SK-N-SH treated with all-trans-retinoic acid at 6 μM for 48 hours (cell line): ENCODE results near the gene DIP2C.

Experiments used
- ATAC-seq: fragments of 200-7000 bp; cut with Tn5 transposase; 3 replicates; pipeline ENCODE4 v1.9.1; 2020; ENCODE audit warnings: mild to moderate bottlenecking, moderate library complexity
- ARNTL ChIP-seq: fragments of 450-650 bp; formaldehyde crosslinking; IDR thresholded peaks from 2 replicates; pipeline ENCODE4 v1.5.0; 2020; ENCODE audit warnings: low read depth, mild to moderate bottlenecking, moderate library complexity, borderline replicate concordance
- CREB5 ChIP-seq: fragments of 250-450 bp; sonication (Bioruptor Pico); IDR thresholded peaks from 2 replicates; pipeline ENCODE4 v1.5.1; 2020; ENCODE audit warnings: low read depth, mild to moderate bottlenecking, moderate library complexity
- CSDC2 ChIP-seq: fragments of 250-450 bp; sonication (Bioruptor Pico); IDR thresholded peaks from 2 replicates; pipeline ENCODE4 v1.5.0; 2020; ENCODE audit warnings: mild to moderate bottlenecking, moderate library complexity
- ESRRG ChIP-seq: fragments of 250-450 bp; sonication (Bioruptor Pico); IDR thresholded peaks from 2 replicates; pipeline ENCODE4 v1.6.1; 2021; ENCODE audit warnings: mild to moderate bottlenecking
- GLIS3 ChIP-seq: fragments of 250-450 bp; sonication (Bioruptor Pico); IDR thresholded peaks from 2 replicates; pipeline ENCODE4 v1.5.0; 2020; ENCODE audit warnings: mild to moderate bottlenecking, moderate library complexity
- ISL1 ChIP-seq: fragments of 250-450 bp; sonication (Bioruptor Pico); IDR thresholded peaks from 2 replicates; pipeline ENCODE4 v2.1.2; 2022; ENCODE audit warnings: mild to moderate bottlenecking, moderate library complexity
- OSR1 ChIP-seq: fragments of 250-450 bp; sonication (Bioruptor Pico); IDR thresholded peaks from 2 replicates; pipeline ENCODE4 v1.8.0; 2022; ENCODE audit warnings: moderate library complexity, mild to moderate bottlenecking, inconsistent platforms
- PATZ1 ChIP-seq: fragments of 250-450 bp; sonication (Bioruptor Pico); IDR thresholded peaks from 2 replicates; pipeline ENCODE4 v1.8.0; 2020; ENCODE audit warnings: mild to moderate bottlenecking, moderate library complexity, borderline replicate concordance
- POU6F1 ChIP-seq: fragments of 250-450 bp; sonication (Bioruptor Pico); IDR thresholded peaks from 2 replicates; pipeline ENCODE4 v1.8.0; 2021; ENCODE audit warnings: low read depth, mild to moderate bottlenecking, moderate library complexity, borderline replicate concordance
- RARB ChIP-seq: fragments of 250-450 bp; sonication (Bioruptor Pico); IDR thresholded peaks from 2 replicates; pipeline ENCODE4 v1.8.0; 2021; ENCODE audit warnings: mild to moderate bottlenecking, moderate library complexity
- SNAI2 ChIP-seq: fragments of 250-450 bp; sonication (Bioruptor Pico); IDR thresholded peaks from 2 replicates; pipeline ENCODE4 v1.5.0; 2020; ENCODE audit warnings: mild to moderate bottlenecking, moderate library complexity
- TCF4 ChIP-seq: fragments of 250-450 bp; sonication (Bioruptor Pico); IDR thresholded peaks from 2 replicates; pipeline ENCODE4 v1.8.0; 2021; ENCODE audit warnings: mild to moderate bottlenecking, moderate library complexity, borderline replicate concordance
- TOX ChIP-seq: fragments of 250-450 bp; sonication (Bioruptor Pico); IDR thresholded peaks from 2 replicates; pipeline ENCODE4 v1.8.0; 2021; ENCODE audit warnings: mild to moderate bottlenecking, moderate library complexity, borderline replicate concordance
- ZC3H10 ChIP-seq: fragments of 250-450 bp; sonication (Bioruptor Pico); IDR thresholded peaks from 2 replicates; pipeline ENCODE4 v1.5.1; 2021; ENCODE audit warnings: mild to moderate bottlenecking, moderate library complexity
- ZFP3 ChIP-seq: fragments of 250-450 bp; sonication (Bioruptor Pico); IDR thresholded peaks from 2 replicates; pipeline ENCODE4 v1.5.0; 2020; ENCODE audit warnings: mild to moderate bottlenecking, moderate library complexity
- ZFP30 ChIP-seq: fragments of 450-650 bp; formaldehyde crosslinking; IDR thresholded peaks from 2 replicates; pipeline ENCODE4 v1.5.0; 2022; ENCODE audit warnings: mild to moderate bottlenecking, moderate library complexity
- ZNF565 ChIP-seq: fragments of 450-650 bp; formaldehyde crosslinking; conservative IDR thresholded peaks from 2 replicates; pipeline ENCODE4 v1.5.0; 2020; ENCODE audit warnings: low read depth, mild to moderate bottlenecking, moderate library complexity
- ZNF70 ChIP-seq: fragments of 450-650 bp; formaldehyde crosslinking; IDR thresholded peaks from 2 replicates; pipeline ENCODE4 v1.5.0; 2020; ENCODE audit warnings: mild to moderate bottlenecking, moderate library complexity
- ZNF8 ChIP-seq: fragments of 450-650 bp; formaldehyde crosslinking; IDR thresholded peaks from 2 replicates; pipeline ENCODE4 v1.5.0; 2020; ENCODE audit warnings: mild to moderate bottlenecking, moderate library complexity
- TF ChIP-seq, protein P1 (sequence below): fragments of 250-450 bp; sonication (Bioruptor Pico); IDR thresholded peaks from 2 replicates; pipeline ENCODE4 v1.5.0; 2020; ENCODE audit warnings: mild to moderate bottlenecking, moderate library complexity

The DIP2C gene

DNA sequence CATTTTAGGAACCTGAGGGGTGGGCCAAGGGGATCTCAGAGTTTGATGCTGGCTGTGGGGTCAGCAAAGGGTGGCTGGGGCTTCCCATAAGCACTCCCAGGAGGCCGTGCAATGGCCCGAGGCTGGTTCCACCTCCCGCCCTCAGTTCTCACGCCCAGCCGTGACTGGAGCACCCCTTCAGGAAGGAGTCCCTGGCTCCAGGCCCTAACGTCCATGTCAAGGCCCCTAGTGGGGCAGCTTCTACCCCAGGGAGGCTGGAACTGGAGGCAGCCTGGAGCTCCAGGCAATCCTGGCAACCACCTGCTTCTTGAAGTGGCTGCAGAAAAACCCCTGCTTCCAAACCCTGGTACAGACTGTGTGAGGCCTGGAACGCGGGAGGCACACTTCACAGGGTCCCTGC is 165.5 kb downstream of the DIP2C start:
- TF ChIP-seq CREB5 (CRISPR knock-in tag) (no peak), TCF4 (no peak), GLIS3 (no peak), OSR1 (CRISPR knock-in tag) (no peak), TOX (CRISPR knock-in tag) (no peak), ZC3H10 (CRISPR knock-in tag) (no peak), ZNF565 (no peak), ISL1 (no peak), SNAI2 (no peak), PATZ1 (CRISPR knock-in tag) (no peak), ZFP3 (CRISPR knock-in tag) (no peak), ESRRG (CRISPR knock-in tag) (no peak), CSDC2 (no peak), RARB (no peak), POU6F1 (CRISPR knock-in tag) (no peak)
- TF ChIP-seq, protein P1, sequence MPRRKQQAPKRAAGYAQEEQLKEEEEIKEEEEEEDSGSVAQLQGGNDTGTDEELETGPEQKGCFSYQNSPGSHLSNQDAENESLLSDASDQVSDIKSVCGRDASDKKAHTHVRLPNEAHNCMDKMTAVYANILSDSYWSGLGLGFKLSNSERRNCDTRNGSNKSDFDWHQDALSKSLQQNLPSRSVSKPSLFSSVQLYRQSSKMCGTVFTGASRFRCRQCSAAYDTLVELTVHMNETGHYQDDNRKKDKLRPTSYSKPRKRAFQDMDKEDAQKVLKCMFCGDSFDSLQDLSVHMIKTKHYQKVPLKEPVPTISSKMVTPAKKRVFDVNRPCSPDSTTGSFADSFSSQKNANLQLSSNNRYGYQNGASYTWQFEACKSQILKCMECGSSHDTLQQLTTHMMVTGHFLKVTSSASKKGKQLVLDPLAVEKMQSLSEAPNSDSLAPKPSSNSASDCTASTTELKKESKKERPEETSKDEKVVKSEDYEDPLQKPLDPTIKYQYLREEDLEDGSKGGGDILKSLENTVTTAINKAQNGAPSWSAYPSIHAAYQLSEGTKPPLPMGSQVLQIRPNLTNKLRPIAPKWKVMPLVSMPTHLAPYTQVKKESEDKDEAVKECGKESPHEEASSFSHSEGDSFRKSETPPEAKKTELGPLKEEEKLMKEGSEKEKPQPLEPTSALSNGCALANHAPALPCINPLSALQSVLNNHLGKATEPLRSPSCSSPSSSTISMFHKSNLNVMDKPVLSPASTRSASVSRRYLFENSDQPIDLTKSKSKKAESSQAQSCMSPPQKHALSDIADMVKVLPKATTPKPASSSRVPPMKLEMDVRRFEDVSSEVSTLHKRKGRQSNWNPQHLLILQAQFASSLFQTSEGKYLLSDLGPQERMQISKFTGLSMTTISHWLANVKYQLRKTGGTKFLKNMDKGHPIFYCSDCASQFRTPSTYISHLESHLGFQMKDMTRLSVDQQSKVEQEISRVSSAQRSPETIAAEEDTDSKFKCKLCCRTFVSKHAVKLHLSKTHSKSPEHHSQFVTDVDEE = no peak
- ATAC-seq = no peak

GRCh38 chr10:522350-522749 is 167.1 kb downstream of the DIP2C start:
- TF ChIP-seq ZC3H10 (CRISPR knock-in tag) (no peak), GLIS3 (no peak), ZFP30 (CRISPR knock-in tag) (no peak), SNAI2 (no peak), CSDC2 (no peak), ARNTL (CRISPR knock-in tag) (no peak)
- ATAC-seq = no peak

DNA sequence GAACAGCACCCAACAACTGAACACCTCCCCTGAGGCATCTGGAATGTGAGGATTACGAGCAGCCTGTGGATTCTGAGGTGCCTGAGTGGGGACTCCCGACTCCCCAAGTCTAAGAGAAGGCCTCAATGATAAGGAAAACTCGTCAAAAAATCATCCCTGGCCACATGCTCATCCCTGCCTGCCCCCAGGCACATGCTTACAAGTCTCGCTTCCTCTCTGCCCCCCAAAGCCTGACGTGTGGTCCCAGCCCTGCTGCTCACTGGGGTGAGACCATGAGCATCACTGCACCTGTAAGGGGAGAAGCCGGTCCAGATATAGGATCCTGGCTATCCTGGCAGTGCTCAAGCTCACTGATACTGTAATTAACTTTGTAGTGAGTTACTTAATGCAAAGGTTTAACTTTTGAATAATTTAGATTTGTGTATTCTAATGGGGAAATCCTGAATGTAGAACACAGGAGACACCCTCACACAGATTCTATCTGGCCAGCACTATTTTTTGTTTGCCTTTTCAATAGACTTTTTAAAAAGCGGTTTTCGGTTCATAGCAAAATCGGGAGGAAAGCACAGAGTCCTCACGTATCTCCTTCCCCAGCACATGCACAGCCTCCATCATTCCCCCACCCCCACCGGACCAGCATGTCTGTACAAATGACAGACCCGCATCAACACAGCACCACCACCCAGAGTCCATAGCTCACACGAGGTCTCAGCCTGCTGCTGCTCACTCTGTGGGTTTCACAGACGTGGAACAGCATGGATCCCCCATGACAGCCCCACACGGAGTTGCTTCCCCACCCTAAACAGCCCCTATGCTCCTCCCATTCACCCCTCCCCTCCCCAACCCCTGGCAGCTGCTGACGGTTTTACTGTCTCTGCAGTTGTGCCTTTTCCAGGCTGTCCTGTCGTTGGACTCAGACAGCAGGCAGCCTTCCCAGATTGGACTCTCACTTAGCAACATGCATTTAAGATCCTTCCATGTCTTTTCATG is 167.9 kb downstream of the DIP2C start:
- peak; percentile 21; the same call in 2 of the 3 replicates for ATAC-seq
- no peak for TF ChIP-seq TOX (CRISPR knock-in tag)
- no peak for TF ChIP-seq ZNF8
- TF ChIP-seq ESRRG (CRISPR knock-in tag) = no peak
- TF ChIP-seq ZNF565 = no peak
- no peak for TF ChIP-seq ZNF70
- TF ChIP-seq ZFP3 (CRISPR knock-in tag) = no peak
- no peak for TF ChIP-seq CREB5 (CRISPR knock-in tag)
- no peak for TF ChIP-seq POU6F1 (CRISPR knock-in tag)
- no peak for TF ChIP-seq TCF4
- TF ChIP-seq ARNTL (CRISPR knock-in tag) = no peak
- no peak for TF ChIP-seq RARB
- TF ChIP-seq CSDC2 = no peak
- TF ChIP-seq, protein P1 = no peak
- no peak for TF ChIP-seq ISL1
- no peak for TF ChIP-seq ZFP30 (CRISPR knock-in tag)
- no peak for TF ChIP-seq OSR1 (CRISPR knock-in tag)
- TF ChIP-seq SNAI2 = no peak
- no peak for TF ChIP-seq GLIS3
